ENCODE data around the gene HOXD11.

The HOXD11 gene

DNA sequence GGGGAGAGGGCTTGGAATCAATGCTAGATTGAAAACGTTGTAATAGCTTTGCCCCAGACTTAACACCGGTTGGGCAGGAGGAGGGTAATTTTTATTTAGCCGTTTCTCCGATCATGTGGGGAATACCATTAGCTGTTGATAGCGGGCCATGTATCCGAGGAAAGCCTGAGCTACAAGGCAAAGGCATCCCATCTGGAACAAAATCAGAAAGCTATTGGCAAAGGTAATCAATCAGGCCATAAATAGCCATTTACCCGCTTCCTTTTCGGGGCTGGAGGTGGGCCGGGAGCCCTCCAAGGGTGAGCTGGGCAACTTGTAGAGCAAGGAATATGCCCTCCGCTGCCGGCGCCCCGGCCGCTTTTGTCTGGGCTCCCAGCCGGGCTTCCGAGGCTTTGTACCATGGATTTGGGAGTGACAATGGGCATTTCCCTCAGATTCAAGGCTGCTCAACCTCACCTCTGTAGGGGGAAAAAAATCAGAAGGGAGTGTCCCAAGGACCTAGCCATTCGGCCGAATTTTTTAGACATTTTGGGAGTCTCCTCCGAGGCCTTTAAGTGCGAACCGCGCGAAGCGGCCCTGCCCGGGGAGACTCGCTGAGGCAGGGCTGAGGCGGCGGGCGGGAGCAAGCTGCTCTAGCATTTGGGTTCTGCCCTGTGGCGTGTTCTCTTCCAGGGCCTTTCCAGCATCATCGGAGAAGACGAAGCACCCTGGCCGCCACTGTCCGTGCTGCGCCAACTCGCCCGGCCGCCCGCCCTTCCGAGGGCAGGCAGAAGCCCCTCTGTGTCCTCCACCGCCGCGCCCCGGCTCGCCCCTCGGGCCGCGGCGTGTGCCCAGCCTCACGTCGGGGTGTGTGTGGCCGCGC, 14.3 kb downstream of the HOXD11 start:
- DNase-seq (ENCODE audit: low spot score) = no peak

DNA sequence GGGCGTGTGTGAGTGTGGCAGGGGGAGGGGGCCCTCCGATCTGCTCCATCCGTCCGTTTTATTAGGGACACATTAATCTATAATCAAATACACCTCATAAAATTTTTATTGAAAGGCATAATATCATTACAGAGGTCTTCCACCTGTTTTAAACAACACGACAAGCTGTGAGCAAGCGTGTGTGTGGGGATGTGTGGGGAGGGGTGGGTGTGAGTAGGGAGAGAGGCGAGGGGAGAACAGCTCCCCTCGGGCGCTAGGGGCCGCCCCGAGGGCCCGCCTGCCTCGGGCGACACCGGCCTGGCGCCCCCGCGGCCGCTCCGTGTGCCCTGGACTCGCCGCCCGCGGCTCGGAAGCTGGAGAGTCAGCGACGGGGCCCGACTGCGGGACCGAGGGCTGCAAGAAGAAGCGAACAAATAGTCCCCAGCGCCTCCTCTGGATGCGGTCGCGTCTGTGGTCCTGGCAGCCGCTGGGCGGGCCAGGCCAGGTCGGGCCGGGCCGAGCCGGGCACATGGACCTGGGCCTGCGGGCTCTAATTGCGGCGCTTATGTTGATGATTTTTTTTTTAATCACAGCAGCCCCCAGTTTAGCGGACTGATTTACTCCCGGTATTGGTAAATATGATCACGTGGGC, 15.1 kb downstream of the HOXD11 start:
- DNase-seq (ENCODE audit: low spot score) = no peak

DNA sequence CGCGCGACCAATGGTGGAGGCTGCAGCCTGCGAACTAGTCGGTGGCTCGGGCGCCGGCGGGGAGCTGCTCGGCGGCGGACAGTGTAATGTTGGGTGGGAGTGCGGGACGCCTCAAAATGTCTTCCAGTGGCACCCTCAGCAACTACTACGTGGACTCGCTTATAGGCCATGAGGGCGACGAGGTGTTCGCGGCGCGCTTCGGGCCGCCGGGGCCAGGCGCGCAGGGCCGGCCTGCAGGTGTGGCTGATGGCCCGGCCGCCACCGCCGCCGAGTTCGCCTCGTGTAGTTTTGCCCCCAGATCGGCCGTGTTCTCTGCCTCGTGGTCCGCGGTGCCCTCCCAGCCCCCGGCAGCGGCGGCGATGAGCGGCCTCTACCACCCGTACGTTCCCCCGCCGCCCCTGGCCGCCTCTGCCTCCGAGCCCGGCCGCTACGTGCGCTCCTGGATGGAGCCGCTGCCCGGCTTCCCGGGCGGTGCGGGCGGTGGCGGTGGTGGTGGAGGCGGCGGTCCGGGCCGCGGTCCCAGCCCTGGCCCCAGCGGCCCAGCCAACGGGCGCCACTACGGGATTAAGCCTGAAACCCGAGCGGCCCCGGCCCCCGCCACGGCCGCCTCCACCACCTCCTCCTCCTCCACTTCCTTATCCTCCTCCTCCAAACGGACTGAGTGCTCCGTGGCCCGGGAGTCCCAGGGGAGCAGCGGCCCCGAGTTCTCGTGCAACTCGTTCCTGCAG, 15.8 kb downstream of the HOXD11 start, which contains the start of gene HOXD9:
Gene HOXD9, plus strand, starts transcription at position 37 of the 728 bp plus-strand sequence. Its CDS starts 50 bp downstream, at position 87.
- peak; percentile 68 for DNase-seq (ENCODE audit: low spot score)

DNA sequence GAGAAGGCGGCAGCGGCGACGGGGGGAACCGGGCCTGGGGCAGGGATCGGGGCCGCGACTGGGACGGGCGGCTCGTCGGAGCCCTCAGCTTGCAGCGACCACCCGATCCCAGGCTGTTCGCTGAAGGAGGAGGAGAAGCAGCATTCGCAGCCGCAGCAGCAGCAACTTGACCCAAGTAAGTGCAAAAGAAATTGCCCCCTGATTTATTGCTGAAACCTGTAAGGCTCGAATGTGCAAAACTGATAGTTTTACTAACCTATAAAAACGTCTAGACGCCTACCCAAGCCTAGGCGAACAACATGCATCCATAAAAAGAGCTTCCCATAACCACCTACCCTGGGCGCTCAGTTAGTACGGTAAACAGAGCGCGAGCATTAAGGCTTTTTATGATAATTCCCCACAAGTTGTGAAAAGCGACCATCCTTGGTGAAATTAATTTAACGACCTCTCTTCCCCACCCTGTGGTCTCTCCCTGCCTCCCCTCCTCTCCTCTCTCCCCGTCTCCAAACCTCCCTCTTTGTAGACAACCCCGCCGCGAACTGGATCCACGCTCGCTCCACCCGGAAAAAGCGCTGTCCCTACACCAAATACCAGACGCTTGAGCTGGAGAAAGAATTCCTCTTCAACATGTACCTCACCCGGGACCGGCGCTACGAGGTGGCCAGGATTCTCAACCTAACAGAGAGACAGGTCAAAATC, 16.5 kb downstream of the HOXD11 start:
- DNase-seq (ENCODE audit: low spot score) = no peak

DNA sequence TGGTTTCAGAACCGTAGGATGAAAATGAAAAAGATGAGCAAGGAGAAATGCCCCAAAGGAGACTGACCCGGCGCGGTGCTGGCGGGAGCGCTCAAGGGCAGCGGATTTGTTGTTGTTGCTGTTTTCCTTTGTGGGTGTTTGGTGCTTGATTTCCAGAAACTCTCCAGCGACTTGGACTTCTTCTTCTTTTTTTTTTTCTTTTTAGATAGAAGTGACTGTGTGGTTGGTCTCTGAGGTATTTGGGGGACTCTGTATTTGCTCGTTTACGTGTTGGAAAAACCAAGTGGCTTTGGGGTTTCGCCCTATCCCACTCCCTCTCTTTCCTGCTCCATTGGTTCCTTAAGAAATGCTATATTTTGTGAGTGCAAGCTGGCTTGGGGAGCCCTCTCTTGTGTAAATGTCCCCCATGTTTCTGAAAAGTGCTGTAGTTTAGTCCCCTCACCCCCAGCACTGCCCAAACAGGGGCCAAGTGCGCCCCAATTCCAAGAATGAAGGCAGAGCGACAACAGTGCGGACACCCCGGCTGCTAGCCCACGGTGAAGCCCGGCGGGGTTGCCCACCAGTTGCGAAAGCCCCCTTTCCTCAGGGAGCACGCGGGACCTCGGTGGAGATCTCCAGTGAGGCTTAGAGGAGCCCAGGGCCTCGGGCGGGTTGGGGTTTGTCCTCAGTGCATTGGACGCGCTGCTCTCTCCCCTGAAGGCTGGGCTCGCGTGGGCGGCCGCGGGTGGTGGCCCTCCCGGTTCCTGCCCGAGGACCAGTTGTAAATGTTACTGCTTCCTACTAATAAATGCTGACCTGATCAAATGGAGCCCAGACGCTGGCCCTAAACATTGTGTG, 17.2 kb downstream of the HOXD11 start:
- no peak for DNase-seq (ENCODE audit: low spot score)

DNA sequence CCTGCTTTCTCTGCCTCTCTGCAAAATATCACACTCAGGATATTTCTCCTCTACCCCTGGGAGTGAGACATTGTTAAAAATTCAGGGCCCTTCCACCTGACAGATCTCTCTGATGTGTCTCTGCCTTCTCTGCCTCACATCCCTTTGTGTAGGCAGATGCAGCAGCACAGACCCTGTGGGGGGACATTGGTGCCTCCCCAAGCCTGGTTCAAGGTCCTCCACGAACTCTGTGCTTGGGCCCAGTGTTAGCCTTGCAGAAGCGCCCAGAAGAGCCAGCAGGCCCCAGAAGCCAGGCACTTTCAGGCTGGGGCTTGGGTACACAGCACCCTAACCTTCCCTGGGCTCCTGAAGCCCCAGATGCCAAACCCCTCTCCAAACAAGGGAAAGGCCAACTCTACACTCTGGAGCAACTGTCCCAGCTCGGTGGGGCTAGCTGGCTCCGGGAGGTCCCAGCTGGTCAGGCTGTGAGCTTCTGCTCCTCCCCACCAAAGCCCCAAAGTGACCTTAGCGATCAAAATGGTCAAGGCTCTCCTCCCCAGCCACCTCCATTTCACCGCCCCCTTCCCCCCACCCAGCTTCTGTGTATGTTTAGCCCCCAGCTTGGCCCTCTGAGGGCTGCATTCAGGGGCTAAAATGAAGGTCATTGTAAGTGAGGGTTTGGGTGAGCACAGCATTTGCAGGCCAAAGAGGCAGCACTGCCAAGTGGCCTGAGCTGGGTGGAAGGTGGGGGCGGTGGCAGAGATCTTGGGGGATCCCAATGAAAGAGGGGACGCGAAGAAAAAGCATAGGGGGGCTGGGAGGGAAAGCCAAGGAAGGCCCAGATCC, 18.1 kb downstream of the HOXD11 start:
- DNase-seq (ENCODE audit: low spot score) = no peak

DNA sequence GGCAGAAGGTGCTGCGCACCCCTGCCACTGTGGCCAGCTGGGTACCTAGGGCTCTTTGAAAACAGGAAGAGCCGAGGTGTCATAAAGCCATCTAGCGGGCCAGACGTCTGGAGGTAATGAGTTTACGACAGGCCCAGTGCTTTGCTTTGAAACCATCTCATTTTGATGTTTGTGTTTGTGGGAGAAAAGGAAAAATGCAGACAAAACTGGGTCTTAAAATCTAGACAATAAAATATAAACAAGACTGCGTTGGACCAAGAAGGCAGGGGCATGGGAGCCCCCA, 18.6 kb downstream of the HOXD11 start:
- DNase-seq (ENCODE audit: low spot score) = no peak

DNA sequence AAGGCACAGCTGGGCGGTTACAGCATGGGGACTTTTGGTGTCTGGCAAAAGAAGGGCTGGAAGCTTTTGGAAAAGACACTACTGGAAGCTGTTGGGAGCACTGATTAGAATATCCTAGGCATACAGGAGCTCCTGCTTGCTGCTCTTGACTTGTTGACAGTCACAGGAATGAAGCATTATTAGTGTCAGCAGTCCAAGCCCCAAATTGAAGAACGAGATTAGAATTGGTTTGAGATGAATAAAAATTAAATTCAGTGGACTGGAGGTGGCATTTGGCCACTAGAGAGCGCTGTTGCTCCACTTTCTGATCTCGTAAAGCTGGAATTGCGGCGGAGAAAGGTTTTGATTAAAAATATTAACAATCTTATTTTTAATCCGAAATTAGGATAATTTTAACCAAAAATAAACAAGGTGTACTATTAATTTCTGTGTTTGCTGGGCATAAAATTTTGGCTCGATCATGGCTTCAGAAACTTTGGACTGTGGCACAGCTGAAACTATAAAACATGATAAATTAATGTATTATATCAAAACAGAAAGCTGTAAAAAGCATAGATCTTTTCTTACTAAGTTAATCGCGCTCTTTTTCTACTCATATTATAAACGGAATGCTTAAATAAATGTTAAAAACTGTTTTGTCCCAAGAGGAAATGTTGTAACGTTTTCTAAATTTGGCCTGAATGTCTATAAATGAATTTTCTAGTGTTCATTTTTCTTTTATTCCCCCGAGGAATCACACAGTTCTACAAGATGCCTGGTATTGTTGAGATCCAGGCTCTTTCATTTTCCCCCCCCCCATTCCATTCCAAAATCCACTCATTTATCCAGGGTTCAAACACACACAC, 20.1 kb downstream of the HOXD11 start:
- peak; percentile 28 for DNase-seq (ENCODE audit: low spot score)

DNA sequence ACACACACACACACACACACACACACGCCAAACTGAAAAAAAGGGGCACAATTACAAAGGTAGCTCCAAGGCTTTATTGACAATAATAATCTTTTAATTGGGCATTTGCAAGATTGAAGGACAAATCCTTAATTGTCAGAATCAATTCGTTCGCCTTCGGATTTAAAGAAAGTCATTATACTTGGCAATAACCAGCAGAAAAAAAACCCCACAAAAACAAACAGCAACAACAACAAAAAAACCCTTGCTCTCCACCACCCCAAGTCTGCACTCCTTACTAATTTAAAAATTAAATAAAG, 20.6 kb downstream of the HOXD11 start:
- DNase-seq (ENCODE audit: low spot score) = no peak

DNA sequence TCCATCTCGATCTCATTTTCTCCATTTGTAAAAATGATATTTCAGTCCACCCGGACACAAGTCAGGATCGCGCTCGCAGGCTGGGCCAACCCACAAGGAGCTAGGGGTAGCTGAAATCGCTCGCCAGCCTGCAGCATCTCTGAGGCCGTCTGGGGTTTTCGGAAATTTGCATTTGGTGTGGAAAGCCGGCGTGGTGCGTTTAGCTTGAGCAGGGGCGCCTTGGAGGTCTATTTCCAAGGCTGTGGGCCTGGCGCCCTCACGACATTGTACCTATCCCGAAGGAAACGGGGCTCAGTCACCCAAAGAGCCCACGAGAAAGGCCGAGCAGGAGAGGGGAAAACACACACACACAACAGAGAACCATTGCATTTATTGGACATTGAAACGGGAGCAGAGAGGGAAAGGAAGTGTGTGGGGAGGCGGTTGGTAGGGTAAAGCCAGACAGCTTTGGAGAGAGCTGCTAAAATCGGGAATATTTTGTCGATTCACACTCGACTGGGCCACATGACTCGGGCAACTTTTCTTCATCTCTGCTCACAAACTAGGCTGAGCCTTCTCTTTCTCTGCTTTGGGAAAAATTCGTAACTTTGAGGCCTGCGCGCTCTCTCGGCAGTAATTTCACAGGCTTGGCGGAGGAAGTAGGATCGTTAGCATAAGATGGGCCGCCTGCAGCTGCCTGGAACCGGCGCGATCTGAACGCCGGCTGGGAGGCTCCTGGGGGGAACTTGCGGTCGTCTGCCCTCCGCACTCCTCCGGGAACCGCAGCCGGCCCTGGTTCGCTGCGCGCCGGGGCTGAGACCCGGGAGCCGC, 21.3 kb downstream of the HOXD11 start:
- no peak for DNase-seq (ENCODE audit: low spot score)

DNA sequence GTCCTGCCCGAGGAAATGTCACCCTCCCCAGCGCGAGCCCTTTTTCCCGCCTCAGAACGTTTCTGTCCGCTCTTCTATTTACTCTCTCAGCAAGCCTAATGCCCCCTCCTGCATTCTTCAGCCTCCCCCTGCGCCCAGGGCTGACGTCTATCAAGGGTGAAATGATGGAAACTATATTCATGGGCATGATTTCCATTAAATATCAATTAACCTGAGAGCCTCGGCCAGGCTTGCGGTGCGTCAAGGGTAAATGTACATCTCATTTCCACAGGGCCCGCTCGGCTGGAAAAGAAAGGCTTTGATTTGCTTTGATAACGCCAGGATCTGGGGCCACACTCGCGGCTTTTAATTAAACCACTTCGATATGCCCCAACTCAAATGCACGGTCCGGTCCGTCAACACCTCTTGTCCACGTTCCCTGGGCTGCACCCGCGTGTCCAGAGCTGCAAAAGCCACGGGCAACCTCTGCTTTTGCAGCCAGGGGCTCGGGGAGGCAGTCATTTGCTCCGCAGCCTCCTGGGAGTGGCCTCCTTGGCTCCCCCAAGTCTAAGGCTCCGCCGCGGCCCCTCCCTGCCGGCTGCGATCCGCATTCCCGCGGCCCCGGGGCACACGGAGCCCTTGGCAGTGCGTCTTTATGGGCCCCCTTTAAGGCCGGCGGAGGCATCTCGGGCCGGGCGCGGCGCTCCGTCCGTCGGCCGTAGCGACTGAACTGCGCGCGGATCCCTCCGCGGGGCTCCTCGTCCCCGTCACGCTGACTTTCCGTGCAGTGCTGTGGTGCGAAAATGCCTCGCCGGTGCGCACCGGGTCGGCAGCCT, 22.1 kb downstream of the HOXD11 start, which contains the start of gene HOXD8:
Gene HOXD8, plus strand, starts transcription at position 724 of the 815 bp plus-strand sequence. CDS start 662 bp downstream, outside the sequence.
- DNase-seq (ENCODE audit: low spot score) = peak; percentile 68

DNA sequence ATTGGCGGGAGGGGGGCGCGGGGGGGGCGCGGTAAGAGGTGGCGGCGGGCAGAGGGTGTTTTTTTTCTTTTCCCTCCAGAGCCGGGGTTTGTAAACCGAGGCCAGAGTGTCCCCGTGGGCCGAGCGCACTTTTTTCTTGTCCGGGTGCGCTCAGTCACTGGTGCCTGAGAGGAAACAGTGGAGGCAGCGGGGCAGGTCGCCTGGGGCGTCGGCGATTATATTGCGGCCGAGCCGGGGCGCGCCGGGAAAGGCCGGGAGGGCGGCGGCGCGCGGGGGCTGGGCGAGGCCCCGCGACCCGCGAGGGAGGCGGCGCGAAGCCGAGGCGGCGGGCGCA, 22.7 kb downstream of the HOXD11 start:
- DNase-seq (ENCODE audit: low spot score) = no peak

DNA sequence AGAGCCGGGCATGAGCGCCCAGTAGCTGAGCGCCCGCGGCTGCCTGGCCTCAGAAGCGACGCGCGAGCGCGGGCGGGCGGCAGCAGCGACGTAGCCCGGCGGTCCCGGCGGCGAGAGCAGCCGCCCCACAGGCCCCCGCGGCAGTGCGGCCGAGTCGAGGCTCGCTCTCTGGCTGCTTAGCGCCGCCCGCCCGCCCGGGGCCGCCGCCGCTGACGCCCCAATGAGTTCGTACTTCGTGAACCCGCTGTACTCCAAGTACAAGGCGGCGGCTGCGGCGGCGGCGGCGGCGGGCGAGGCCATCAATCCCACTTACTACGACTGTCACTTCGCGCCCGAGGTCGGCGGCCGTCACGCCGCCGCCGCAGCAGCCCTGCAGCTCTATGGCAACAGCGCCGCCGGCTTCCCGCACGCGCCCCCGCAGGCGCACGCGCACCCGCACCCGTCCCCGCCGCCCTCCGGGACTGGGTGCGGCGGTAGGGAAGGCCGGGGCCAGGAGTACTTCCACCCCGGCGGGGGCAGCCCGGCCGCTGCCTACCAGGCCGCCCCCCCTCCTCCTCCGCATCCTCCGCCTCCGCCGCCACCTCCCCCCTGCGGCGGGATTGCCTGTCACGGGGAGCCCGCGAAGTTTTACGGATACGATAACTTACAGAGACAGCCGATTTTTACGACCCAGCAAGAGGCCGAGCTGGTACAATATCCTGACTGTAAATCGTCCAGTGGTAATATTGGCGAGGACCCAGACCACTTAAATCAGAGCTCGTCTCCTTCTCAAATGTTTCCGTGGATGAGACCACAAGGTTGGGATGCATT, 23.3 kb downstream of the HOXD11 start:
- peak; percentile 59 for DNase-seq (ENCODE audit: low spot score)

DNA sequence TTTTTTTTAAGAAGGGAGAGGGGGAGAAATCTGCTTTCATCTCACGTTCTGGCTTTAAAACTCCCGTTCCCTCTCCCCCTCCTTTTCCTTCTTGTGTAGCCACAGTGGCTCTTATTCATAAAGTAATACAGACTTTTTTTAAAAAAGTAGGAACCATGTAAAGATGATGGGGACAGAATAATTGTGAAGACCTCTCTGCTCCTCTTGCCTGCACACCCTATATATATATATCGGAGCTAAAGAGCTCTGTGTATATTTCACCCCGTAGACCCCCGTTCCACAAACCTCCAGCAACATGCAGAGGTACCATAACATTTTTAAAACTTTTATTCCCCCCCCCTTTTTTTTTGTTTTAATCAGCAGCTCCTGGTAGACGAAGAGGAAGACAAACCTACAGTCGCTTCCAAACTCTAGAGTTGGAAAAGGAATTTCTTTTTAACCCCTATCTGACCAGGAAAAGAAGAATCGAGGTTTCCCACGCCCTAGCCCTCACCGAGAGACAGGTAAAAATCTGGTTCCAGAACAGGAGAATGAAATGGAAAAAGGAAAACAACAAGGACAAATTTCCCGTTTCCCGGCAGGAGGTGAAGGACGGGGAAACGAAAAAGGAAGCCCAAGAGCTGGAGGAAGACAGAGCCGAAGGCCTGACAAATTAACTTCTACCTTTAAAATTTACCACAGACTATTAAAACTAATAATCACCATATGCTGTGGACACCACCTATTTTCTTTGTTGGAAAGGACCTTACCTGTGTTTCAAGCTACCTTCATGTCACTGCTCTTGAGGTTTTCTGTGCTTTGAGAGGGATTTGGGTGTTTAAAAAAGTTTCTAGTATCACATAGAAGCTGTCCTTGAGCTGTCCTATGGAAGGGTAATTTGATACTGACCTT, 24.1 kb downstream of the HOXD11 start:
- DNase-seq (ENCODE audit: low spot score) = no peak

DNA sequence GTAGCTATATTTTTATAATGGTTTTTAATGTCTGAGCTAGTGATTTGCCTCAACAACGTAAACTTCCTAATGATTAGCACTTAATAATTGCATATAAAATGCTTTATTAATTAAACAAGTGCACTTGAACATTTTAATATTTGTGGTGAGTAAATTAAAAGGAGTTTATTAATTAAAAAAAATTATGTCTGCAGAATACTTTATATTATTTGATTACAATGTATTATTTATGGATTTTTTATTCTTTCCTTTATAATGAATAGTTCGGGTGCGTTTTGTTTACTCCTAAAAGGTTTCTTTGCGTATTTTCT, 24.7 kb downstream of the HOXD11 start:
- no peak for DNase-seq (ENCODE audit: low spot score)

Measured in iPS-NIHi11 (cell line).